Sigmoid colon (tissue), 7 donors: ENCODE data around the gene ABCA13. TPM values are rescaled to one million over a fixed set of nuclear protein-coding genes. Genes with fewer than 3 reads are reported as not detected.

Experiments used
- DNase-seq: peaks from one replicate; pipeline ENCODE4 v3.0.0-alpha.2; 2019
- H3K27ac ChIP-seq, 4 donors: fragments of 200-600 bp; sonication (generic); one replicate each; pipeline ENCODE4 v1.5.1; 2016 to 2019; ENCODE audit warnings: mild to moderate bottlenecking in 1 of 4
- H3K27me3 ChIP-seq, 3 donors: fragments of 200-600 bp; sonication (generic); one replicate each; pipeline ENCODE4 v1.5.1; 2019; ENCODE audit warnings: mild to moderate bottlenecking in 1 of 3
- H3K36me3 ChIP-seq, 4 donors: fragments of 200-600 bp; sonication (generic); one replicate each; pipeline ENCODE4 v1.5.1; 2016 to 2019
- H3K4me1 ChIP-seq, 4 donors: fragments of 200-600 bp; sonication (generic); one replicate each; pipeline ENCODE4 v1.5.1; 2017 to 2019
- H3K4me3 ChIP-seq, 4 donors: fragments of 200-600 bp; sonication (generic); one replicate each; pipeline ENCODE4 v1.5.1; 2017 to 2019; ENCODE audit warnings: mild to moderate bottlenecking in 2 of 4, moderate library complexity in 1 of 4
- H3K9me3 ChIP-seq, 4 donors: fragments of 200-600 bp in 3 of 4; sonication (generic) in 3 of 4; one replicate each; pipeline versions ENCODE4 v1.5.1 to v1.6.1; 2013 to 2019
- CTCF ChIP-seq, 4 experiments: fragments of 450-650 bp in 3 of 4; fragments of 200-600 bp in 1 of 4; IDR thresholded peaks; one replicate each; pipeline ENCODE4 v1.5.1; 2016 to 2019; ENCODE audit warnings: antibody characterized with exemption in 4 of 4, mild to moderate bottlenecking in 3 of 4, moderate library complexity in 2 of 4
- EP300 ChIP-seq, 4 donors: sonication (generic); formaldehyde crosslinking; IDR thresholded peaks; one replicate each; pipeline ENCODE4 v1.6.1; 2017; ENCODE audit warnings: antibody characterized with exemption in 4 of 4
- POLR2A ChIP-seq, 2 donors: fragments of 450-650 bp; IDR thresholded peaks; one replicate each; pipeline ENCODE4 v1.6.1; 2016; ENCODE audit warnings: antibody characterized with exemption in 2 of 2, mild to moderate bottlenecking in 2 of 2, moderate library complexity in 2 of 2
- POLR2AphosphoS5 ChIP-seq, 4 donors: sonication (generic); formaldehyde crosslinking; IDR thresholded peaks; one replicate each; pipeline ENCODE4 v1.6.1; 2017; ENCODE audit warnings: antibody characterized with exemption in 4 of 4
- WGBS, 2 donors: extraction: QIAGEN DNeasy Blood & Tissue Kit; methylation state at CpG; one replicate each; pipeline ENCODE4 v1.1.7; 2013; 5-methylcytosine and 5-hydroxymethylcytosine counted together
- intact Hi-C: fragments of 100-400 bp; cut with DNase I; formaldehyde crosslinking; loops from one replicate; pipeline ENCODE4 v1.15.1; 2023
- polyA plus RNA-seq, 3 donors: library from polyadenylated mRNA; stranded (reverse); fragments of 200-250 nt; gene quantifications; one replicate each; pipeline ENCODE4 v1.2.3, GENCODE V29; 2013
- total RNA-seq, 4 donors: library from RNA; depleted of rRNA; stranded (reverse); fragments of >200 nt; gene quantifications; one replicate each; pipeline ENCODE4 v1.1.0, GENCODE V29; 2016
- donor health status: healthy with polysubstance abuse.
- donor health status: Bipolar disorder and iron deficiency.
- donor health status: healthy.

The ABCA13 gene
- total and polyA plus RNA-seq, 7 donors: under 0.01 to 0.71 (median 0.14) TPM; not detected in 2

- no peaks in the 10 kb centered on the region for H3K36me3 ChIP-seq
- no peaks in the 10 kb centered on the region for H3K4me1 ChIP-seq
- no peaks in the 10 kb centered on the region for H3K27me3 ChIP-seq
- no peak overlapping the region for H3K4me3 ChIP-seq
- no peak for TF ChIP-seq POLR2AphosphoS5 (IDR thresholded peaks at IDR 0.05)
- no peak for TF ChIP-seq POLR2A (IDR thresholded peaks at IDR 0.05)
- TF ChIP-seq EP300 (IDR thresholded peaks at IDR 0.05): no peak
- no peak for TF ChIP-seq CTCF (IDR thresholded peaks at IDR 0.05)
- H3K9me3 ChIP-seq: no peaks in the 10 kb centered on the region
- no peak overlapping the region for H3K27ac ChIP-seq
- intact Hi-C loops: no loop called here
- 69 to 74% methylated on average over 4 of the region's 4 CpGs for WGBS, 2 donors
- DNase-seq: no peak
Measured at GRCh38 chr7:48458701-48459524, 287.7 kb downstream of the ABCA13 start.

DNA sequence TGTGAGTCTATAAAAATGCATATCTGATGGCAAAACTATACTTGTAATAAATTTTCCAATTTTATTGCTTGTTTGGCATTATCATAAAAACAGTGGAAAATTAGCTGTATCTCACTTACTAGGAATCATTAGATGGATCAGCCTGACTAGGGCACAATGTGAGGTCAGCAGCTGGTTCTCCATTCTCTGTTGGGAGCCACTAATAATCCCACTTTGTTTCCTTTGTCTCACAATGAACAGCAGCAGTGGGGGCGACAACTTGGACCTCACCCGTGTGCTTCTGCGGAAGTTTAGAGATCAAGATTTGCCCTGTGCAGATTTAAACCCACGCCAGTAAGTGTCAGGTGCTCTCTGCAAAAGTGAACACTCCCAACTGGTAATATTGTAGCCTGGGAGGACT is 295.5 kb downstream of the ABCA13 start:
- WGBS, 2 donors: 84 to 88% methylated on average over 4 of the region's 4 CpGs
- H3K4me1 ChIP-seq: no peaks in the 10 kb centered on the region
- H3K4me3 ChIP-seq: no peak overlapping the region
- H3K27ac ChIP-seq: no peak overlapping the region
- intact Hi-C loops: no loop called here
- no peaks in the 10 kb centered on the region for H3K9me3 ChIP-seq
- no peak for TF ChIP-seq EP300 (IDR thresholded peaks at IDR 0.05)
- TF ChIP-seq POLR2A (IDR thresholded peaks at IDR 0.05): no peak
- no peak for TF ChIP-seq POLR2AphosphoS5 (IDR thresholded peaks at IDR 0.05)
- no peak for TF ChIP-seq CTCF (IDR thresholded peaks at IDR 0.05)
- H3K36me3 ChIP-seq: no peaks in the 10 kb centered on the region
- H3K27me3 ChIP-seq: no peaks in the 10 kb centered on the region
- DNase-seq: no peak

DNA sequence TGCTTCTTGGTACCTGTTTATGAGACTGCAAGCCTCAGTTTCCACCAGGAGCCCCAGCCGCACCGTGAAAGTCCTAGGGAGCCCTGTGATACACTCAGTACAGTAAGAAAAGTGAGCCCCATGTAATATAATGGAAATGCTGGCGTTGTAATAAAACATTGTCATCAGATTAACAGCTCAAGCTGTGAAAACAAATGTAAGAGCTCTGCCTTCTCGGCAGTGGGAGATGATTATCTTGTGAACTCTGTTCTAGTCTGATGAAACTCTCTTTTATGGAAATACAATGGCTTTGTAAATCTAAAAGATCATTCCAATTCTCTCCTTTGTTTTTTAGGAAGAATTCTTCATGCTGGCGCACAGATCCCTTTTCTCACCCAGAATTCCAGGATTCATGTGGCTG is 299.9 kb downstream of the ABCA13 start:
- Histone ChIP-seq H3K27me3 (no peaks in the 10 kb centered on the region), H3K36me3 (no peaks in the 10 kb centered on the region), H3K27ac (no peak overlapping the region), H3K9me3 (no peaks in the 10 kb centered on the region), H3K4me3 (no peak overlapping the region), H3K4me1 (no peaks in the 10 kb centered on the region)
- 45 to 65% methylated on average over 5 of the region's 5 CpGs for WGBS, 2 donors
- no peak for DNase-seq
- intact Hi-C loops: no loop called here
- TF ChIP-seq CTCF (IDR thresholded peaks at IDR 0.05) (no peak), EP300 (IDR thresholded peaks at IDR 0.05) (no peak), POLR2A (IDR thresholded peaks at IDR 0.05) (no peak), POLR2AphosphoS5 (IDR thresholded peaks at IDR 0.05) (no peak)

GRCh38 chr7:48472640-48473039 is 301.4 kb downstream of the ABCA13 start:
- Histone ChIP-seq H3K9me3 (no peaks in the 10 kb centered on the region), H3K4me1 (no peaks in the 10 kb centered on the region), H3K27me3 (no peaks in the 10 kb centered on the region), H3K36me3 (no peaks in the 10 kb centered on the region), H3K4me3 (no peak overlapping the region), H3K27ac (no peak overlapping the region)
- 82 to 92% methylated on average over 4 of the region's 4 CpGs for WGBS, 2 donors
- intact Hi-C loops: no loop called here
- no peak for DNase-seq
- TF ChIP-seq CTCF (IDR thresholded peaks at IDR 0.05) (no peak), EP300 (IDR thresholded peaks at IDR 0.05) (no peak), POLR2A (IDR thresholded peaks at IDR 0.05) (no peak), POLR2AphosphoS5 (IDR thresholded peaks at IDR 0.05) (no peak)
